LNCaP clone FGC (cell line): ENCODE data around the gene APOE.
"Not testable (repeated sequence)": the region's sequence is repeated elsewhere in the genome, so short reads cannot be mapped to it uniquely, and the experiment has no call there.

ENCODE experiments used
- DNase-seq: peaks from one replicate; pipeline ENCODE4 v3.0.0-alpha.2; 2011; ENCODE audit warnings: low read depth
- H3K4me3 ChIP-seq: 2 replicates; pipeline ENCODE4 v1.5.1; 2011; ENCODE audit warnings: mild to moderate bottlenecking, low read depth, low read length, control low read depth
- TF ChIP-seq, protein P1 (sequence below): IDR thresholded peaks from 2 replicates; pipeline ENCODE4 v1.5.1; 2012; ENCODE audit warnings: mild to moderate bottlenecking; ENCODE audit not compliant: control insufficient read depth, insufficient read depth; ENCODE audit errors: extremely low read depth

The APOE gene

DNA sequence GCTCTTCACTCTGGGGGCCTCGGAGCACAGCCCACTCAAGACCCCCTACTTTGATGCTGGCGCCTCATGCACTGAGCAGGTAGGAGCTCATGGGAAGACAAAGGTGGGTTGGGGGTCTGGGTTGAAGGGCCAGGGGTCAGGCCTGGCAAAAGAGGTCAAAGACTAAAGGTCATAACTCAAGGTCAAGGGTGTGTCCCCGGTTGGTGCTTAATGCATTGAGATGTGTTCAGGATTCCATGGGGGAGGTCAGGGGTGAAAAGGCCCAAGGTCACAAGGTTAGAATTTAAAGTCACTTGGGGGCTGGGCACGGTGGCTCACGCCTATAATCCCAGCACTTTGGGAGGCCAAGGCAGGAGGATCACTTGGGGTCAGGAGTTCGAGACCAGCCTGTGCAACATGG is 19.5 kb upstream of the APOE start:
- TF ChIP-seq, protein P1, sequence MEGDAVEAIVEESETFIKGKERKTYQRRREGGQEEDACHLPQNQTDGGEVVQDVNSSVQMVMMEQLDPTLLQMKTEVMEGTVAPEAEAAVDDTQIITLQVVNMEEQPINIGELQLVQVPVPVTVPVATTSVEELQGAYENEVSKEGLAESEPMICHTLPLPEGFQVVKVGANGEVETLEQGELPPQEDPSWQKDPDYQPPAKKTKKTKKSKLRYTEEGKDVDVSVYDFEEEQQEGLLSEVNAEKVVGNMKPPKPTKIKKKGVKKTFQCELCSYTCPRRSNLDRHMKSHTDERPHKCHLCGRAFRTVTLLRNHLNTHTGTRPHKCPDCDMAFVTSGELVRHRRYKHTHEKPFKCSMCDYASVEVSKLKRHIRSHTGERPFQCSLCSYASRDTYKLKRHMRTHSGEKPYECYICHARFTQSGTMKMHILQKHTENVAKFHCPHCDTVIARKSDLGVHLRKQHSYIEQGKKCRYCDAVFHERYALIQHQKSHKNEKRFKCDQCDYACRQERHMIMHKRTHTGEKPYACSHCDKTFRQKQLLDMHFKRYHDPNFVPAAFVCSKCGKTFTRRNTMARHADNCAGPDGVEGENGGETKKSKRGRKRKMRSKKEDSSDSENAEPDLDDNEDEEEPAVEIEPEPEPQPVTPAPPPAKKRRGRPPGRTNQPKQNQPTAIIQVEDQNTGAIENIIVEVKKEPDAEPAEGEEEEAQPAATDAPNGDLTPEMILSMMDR = no peak
- H3K4me3 ChIP-seq = no peak overlapping the region
- no peak for DNase-seq

DNA sequence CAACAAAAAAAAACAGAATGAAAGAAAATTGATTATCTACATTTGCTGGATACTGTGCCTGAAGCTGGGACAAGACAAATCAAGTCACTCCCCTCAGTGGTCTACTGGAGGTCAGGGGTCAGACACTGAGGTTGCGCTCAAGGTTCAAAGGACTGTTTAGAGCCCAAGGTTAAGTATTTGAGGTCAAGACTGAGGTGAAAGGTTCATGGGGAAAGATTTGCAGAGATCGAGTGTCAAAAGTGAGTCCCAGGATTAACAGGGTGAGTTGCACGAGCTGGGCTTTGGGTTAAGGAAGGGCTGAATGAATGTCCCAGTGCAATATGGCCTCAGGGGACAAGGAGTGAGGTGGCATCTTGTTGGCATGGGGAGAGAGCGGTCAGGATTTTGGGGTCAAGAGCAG is 17.9 kb upstream of the APOE start:
- H3K4me3 ChIP-seq = no peak overlapping the region
- DNase-seq = no peak
- TF ChIP-seq, protein P1 = no peak

DNA sequence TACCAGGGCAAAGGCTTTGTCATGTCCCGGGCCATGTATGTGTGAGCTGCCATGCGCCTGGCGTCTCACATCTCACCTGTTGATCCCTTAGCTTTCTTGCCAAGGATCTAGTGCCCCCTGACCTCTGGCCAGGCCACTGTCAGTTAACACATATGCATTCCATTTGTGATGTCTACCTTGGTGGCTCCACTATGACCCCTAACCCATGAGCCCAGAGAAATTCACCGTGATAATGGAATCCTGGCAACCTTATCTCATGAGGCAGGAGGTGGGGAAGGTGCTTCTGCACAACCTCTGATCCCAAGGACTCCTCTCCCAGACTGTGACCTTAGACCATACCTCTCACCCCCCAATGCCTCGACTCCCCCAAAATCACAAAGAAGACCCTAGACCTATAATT is 17.3 kb upstream of the APOE start:
- not testable (repeated sequence) for H3K4me3 ChIP-seq, DNase-seq

DNA sequence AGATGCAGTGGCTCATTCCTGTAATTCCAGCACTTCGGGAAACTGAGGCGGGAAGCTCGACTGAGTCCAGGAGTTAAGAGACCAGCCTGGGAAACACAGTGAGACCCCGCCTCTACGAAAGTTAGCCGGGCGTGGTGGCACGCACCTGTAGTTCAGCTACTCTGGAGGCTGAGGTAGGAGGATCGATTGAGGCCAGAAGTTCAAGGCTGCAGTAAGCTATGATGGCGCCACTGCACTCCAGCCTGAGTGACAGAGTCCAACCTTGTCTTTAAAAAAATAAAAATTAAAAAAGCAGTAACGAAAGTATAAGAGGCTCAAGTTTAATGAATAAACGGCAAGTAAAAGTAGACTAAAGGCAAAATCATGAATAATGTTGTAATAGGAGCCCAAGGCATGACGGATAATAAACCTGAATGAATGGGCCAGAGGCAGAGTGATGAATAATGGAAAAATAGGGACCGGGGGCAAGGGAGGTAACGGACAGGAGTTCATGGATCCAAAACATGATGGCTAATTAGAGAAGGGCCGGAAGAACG is 15.7 kb upstream of the APOE start:
- no peak for DNase-seq
- peak overlapping the region; percentile 51 for H3K4me3 ChIP-seq
- TF ChIP-seq, protein P1 = no peak

DNA sequence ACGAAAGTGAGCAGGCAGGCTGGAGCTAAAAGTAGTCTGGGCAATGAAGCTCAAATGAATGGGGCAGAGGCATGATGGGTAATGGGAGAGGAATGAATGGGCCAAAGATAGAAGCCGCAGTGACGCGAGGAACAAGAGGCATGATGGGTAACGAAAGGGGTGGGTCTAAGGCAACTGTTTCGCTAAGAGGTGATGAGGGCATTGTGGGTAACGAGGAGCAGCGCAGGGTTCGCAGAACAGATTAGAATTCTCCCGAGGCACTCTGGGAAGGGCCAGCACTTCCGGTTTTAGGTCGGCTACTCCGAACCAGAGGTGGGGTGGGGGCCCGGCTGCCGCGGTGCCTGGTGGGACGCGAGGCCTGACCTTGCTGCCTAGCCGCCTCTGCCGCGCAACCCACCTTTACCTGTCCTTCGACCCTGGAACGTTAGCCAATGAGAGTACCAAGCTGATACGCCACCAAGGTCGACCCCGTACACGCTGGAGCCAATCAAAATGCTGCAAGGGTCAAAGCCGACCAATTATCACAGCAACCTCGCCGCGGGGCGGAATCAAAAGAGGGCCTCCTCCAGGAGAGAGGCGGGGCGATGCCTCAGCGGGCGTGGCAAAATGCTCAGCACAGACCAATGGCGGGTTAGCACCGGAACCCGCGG is 15.1 kb upstream of the APOE start:
- DNase-seq = peak; percentile 97
- peak overlapping the region; percentile 51 for H3K4me3 ChIP-seq
- TF ChIP-seq, protein P1 = no peak

DNA sequence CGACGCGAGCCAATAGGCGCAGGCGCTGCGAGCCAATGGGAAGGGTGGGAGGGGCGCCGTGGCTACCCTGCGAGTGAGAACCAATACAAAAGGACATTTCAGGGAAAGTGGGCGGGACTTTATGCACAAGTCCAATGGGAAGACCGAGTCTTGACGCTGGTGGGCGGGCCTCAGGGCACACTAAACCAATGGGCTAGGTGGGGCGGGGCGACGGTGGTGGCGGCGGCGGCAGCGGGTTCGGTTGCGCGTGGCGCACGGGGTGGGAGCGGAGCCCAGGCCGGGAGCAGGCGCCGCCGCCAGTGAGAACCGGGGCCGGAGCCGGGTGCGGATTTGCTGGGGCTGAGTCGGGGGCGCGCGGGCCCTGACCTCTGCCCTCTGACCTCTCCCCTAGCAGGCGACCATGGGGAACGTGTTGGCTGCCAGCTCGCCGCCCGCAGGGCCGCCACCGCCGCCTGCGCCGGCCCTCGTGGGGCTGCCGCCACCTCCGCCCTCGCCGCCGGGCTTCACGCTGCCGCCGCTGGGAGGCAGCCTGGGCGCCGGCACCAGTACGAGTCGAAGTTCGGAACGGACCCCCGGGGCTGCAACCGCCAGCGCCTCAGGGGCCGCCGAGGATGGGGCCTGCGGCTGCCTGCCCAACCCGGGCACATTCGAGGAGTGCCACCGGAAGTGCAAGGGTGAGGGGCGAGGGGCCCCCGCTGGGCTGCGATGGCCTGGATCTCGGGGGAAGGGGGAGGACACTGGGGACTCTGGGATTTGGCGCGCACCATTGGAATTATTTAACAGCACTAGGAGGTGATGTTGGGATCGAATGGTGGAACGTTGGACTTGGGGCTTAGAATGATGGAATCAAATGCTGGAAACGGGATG is 14.3 kb upstream of the APOE start, which contains the start of gene TOMM40:
Gene TOMM40 (plus strand): TSS at position 239 of the 867 bp plus-strand sequence. CDS start 162 bp downstream, at position 401.
- peak; percentile 96 for DNase-seq
- TF ChIP-seq, protein P1 = no peak

DNA sequence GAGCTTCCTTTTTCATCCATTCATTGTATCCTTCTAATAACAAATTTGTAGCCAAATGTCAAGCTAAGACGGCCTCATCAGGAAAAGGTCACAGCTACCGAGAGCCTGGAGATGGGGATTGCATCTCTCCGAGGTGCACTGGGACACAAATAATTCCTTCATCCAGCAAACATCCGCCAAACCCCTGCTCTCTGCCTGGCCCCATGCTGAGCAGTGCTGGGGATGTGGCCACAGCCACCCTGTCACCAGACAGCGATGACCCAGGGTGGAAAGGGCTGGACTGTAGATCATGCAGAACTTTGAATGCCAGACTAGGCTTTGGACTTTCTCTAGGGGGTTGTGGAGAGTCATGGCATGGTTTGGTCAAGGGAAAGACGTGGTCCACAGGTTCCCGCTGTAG is 12.7 kb upstream of the APOE start:
- TF ChIP-seq, protein P1 = no peak
- peak overlapping the region; percentile 91 for H3K4me3 ChIP-seq
- DNase-seq = no peak

More for the DNA sequence above, 14.3 kb upstream of the APOE start, which contains the start of gene TOMM40:
- peak within 1 kb of the TSS; percentile 91 for H3K4me3 ChIP-seq
